Measurements from ENCODE around the gene SON. TPM values are rescaled to one million over a fixed set of nuclear protein-coding genes. Genes with fewer than 3 reads are reported as not detected.

The SON gene, protein sequence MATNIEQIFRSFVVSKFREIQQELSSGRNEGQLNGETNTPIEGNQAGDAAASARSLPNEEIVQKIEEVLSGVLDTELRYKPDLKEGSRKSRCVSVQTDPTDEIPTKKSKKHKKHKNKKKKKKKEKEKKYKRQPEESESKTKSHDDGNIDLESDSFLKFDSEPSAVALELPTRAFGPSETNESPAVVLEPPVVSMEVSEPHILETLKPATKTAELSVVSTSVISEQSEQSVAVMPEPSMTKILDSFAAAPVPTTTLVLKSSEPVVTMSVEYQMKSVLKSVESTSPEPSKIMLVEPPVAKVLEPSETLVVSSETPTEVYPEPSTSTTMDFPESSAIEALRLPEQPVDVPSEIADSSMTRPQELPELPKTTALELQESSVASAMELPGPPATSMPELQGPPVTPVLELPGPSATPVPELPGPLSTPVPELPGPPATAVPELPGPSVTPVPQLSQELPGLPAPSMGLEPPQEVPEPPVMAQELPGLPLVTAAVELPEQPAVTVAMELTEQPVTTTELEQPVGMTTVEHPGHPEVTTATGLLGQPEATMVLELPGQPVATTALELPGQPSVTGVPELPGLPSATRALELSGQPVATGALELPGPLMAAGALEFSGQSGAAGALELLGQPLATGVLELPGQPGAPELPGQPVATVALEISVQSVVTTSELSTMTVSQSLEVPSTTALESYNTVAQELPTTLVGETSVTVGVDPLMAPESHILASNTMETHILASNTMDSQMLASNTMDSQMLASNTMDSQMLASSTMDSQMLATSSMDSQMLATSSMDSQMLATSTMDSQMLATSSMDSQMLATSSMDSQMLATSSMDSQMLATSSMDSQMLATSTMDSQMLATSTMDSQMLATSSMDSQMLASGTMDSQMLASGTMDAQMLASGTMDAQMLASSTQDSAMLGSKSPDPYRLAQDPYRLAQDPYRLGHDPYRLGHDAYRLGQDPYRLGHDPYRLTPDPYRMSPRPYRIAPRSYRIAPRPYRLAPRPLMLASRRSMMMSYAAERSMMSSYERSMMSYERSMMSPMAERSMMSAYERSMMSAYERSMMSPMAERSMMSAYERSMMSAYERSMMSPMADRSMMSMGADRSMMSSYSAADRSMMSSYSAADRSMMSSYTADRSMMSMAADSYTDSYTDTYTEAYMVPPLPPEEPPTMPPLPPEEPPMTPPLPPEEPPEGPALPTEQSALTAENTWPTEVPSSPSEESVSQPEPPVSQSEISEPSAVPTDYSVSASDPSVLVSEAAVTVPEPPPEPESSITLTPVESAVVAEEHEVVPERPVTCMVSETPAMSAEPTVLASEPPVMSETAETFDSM (N-terminal part only)
- 147 TPM for total RNA-seq (2013)
- polyA plus RNA-seq: 100 to 1,000 TPM in 2 of 3 donors, 10 to 100 TPM in 1; 66.4 to 269 (median 184) TPM
- 161 and 232 TPM in 2 replicates for polyA minus RNA-seq
- total RNA-seq: 317 to 946 (median 417) reads per million in 11 experiments

DNA sequence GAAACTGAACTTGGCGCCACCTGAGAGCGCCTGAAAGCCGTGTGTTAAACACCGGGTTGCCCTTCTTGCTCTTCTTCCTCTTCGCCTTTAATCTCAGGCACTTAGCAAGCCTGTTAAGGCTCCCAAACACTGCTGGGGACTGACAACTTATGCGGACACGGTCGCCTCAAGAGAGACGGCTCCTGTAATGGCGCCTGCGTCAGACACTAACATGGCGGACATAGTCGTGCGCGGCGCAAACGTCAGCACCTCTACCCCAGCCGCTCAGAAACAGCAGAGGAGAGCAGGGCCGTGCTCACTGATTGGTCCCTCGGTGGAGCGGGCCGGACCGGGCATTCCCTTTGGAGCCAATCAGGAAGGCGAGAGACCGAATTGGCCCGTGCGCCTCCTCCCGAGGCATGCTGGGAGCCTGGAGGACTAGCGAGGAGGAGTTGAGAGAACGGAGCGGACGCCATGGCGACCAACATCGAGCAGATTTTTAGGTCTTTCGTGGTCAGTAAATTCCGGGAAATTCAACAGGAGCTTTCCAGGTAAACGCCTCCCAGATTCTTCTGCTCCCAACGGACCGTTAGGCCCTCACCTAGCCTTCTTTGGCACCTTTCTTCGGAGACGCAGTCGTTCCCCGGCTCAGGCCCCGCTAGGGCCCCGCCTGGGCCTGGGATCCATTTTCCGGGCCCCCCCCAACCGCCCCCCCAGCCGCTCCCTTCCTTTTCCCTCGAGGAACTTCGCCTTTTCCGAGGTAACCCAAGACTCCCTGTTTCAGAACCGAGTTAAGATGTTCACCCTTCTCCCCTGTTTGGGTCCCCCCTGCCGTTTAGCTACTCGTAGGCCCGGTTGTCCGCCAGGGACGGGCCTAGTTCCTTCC, at the start of gene SON:
Gene SON (plus strand): TSS at position 399 of the 865 bp plus-strand sequence. CDS start 55 bp downstream, at position 454.
- intact Hi-C loops (cut with micrococcal nuclease): loop anchor here (2.0 to 10.0 kb wide), 6 partner anchors 44 to 771 kb away; partner anchors contain the start of genes CRYZL1 (in 2 of the 2), DONSON (in 1 of the 2), ITSN1 (in 1 of the 2) and PAXBP1 (in 1 of the 2)
- H3K4me1 Mint-ChIP-seq: peaks cover 36% of the 10 kb centered on the region

More for the DNA sequence above, at the start of gene SON:
- Histone ChIP-seq H3K4me3 (replicated peaks in 1 of 3; ENCODE audit: low read depth in 2 of 3, low read length in 3 of 3) (peak within 1 kb of the TSS; percentile 79 to 89 (median 88)), H3K27me3 (ENCODE audit: control insufficient read depth in 2 of 2, insufficient read depth in 2 of 2, low read length in 2 of 2) (no peaks in the 10 kb centered on the region), H2AFZ (ENCODE audit: insufficient read depth, low read depth, low read length, poor library complexity, severe bottlenecking) (peak within 1 kb of the TSS; percentile 66), H3K9ac (ENCODE audit: insufficient read depth, low read length, poor library complexity, severe bottlenecking) (peak within 1 kb of the TSS; percentile 97), H3K4me2 (replicated peaks; ENCODE audit: extremely low read depth, low read length, poor library complexity, severe bottlenecking) (peak within 1 kb of the TSS; percentile 80), H4K20me1 (ENCODE audit: insufficient read depth, low read length) (peaks cover 48% of the 10 kb centered on the region), H3K9me3 (replicated peaks in 1 of 2; ENCODE audit: control insufficient read depth in 1 of 2, insufficient read depth in 1 of 2, low read length in 2 of 2) (no peaks in the 10 kb centered on the region), H3K79me2 (ENCODE audit: insufficient read depth, low read length) (peaks cover 85% of the 10 kb centered on the region), H3K27ac (ENCODE audit: low read depth in 1 of 2, low read length in 2 of 2) (peak within 1 kb of the TSS; percentile 98 to 100), H3K36me3 (replicated peaks in 1 of 2; ENCODE audit: control insufficient read depth in 1 of 2, insufficient read depth in 2 of 2, low read length in 2 of 2) (peaks cover 6 to 32% of the 10 kb centered on the region in 2 donors), H3K4me1 (ENCODE audit: control insufficient read depth in 1 of 2, insufficient read depth in 2 of 2, low read length in 2 of 2) (peaks cover 26 to 38% of the 10 kb centered on the region in 2 donors)
- TF ChIP-seq, protein P1, sequence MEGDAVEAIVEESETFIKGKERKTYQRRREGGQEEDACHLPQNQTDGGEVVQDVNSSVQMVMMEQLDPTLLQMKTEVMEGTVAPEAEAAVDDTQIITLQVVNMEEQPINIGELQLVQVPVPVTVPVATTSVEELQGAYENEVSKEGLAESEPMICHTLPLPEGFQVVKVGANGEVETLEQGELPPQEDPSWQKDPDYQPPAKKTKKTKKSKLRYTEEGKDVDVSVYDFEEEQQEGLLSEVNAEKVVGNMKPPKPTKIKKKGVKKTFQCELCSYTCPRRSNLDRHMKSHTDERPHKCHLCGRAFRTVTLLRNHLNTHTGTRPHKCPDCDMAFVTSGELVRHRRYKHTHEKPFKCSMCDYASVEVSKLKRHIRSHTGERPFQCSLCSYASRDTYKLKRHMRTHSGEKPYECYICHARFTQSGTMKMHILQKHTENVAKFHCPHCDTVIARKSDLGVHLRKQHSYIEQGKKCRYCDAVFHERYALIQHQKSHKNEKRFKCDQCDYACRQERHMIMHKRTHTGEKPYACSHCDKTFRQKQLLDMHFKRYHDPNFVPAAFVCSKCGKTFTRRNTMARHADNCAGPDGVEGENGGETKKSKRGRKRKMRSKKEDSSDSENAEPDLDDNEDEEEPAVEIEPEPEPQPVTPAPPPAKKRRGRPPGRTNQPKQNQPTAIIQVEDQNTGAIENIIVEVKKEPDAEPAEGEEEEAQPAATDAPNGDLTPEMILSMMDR (IDR thresholded peaks at IDR 0.05): no peak
- WGBS (ENCODE audit: insufficient coverage): under 1% methylated on average over 54 of the region's 57 CpGs
- Mint-ChIP-seq H3K36me3 (peaks cover 17 to 30% of the 10 kb centered on the region in 2 donors), H3K27ac (peak within 1 kb of the TSS; percentile 99 to 100 (median 100)), H3K4me3 (peak within 1 kb of the TSS; percentile 84 to 97), H3K9me3 (no peaks in the 10 kb centered on the region), H3K27me3 (ENCODE audit: low read depth in 3 of 3) (no peaks in the 10 kb centered on the region)
- DNase-seq: peak; percentile 97 to 99 (median 98)
